ENCODE measurements around the gene METTL14.

The METTL14 gene

GRCh38 chr4:118734491-118735205, 49.5 kb downstream of the METTL14 start:
- DNase-seq (ENCODE audit: low read depth in 2 of 2): no peak

- DNase-seq (ENCODE audit: low read depth in 2 of 2): no peak
These were observed 51.7 kb downstream of the METTL14 start for GRCh38 chr4:118736900-118737299.

- DNase-seq (ENCODE audit: low read depth in 2 of 2): no peak
These were observed 52.9 kb downstream of the METTL14 start for GRCh38 chr4:118738090-118738489.

- no peak for DNase-seq (ENCODE audit: low read depth in 2 of 2)
These were observed 54.0 kb downstream of the METTL14 start for GRCh38 chr4:118739022-118739713.

GRCh38 chr4:118740869-118741268, 55.7 kb downstream of the METTL14 start:
- no peak for DNase-seq (ENCODE audit: low read depth in 2 of 2)

- no peak for DNase-seq (ENCODE audit: low read depth in 2 of 2)
These were observed 56.2 kb downstream of the METTL14 start for GRCh38 chr4:118741301-118741855.

- DNase-seq (ENCODE audit: low read depth in 2 of 2): no peak
These were observed 56.9 kb downstream of the METTL14 start for GRCh38 chr4:118742050-118742449.

- no peak for DNase-seq (ENCODE audit: low read depth in 2 of 2)
These were observed 58.7 kb downstream of the METTL14 start for GRCh38 chr4:118743867-118744266.

- DNase-seq (ENCODE audit: low read depth in 2 of 2): no peak
These were observed 60.2 kb downstream of the METTL14 start for GRCh38 chr4:118745357-118745756.

GRCh38 chr4:118746251-118746919, 61.2 kb downstream of the METTL14 start:
- no peak for DNase-seq (ENCODE audit: low read depth in 2 of 2)

GRCh38 chr4:118749347-118749988, 64.3 kb downstream of the METTL14 start:
- DNase-seq (ENCODE audit: low read depth in 2 of 2): no peak

- DNase-seq (ENCODE audit: low read depth in 2 of 2): no peak
These were observed 66.6 kb downstream of the METTL14 start for GRCh38 chr4:118751629-118752323.

GRCh38 chr4:118752551-118752950, 67.4 kb downstream of the METTL14 start:
- DNase-seq (ENCODE audit: low read depth in 2 of 2): no peak

- no peak for DNase-seq (ENCODE audit: low read depth in 2 of 2)
These were observed 67.9 kb downstream of the METTL14 start for GRCh38 chr4:118753096-118753495.

- no peak for DNase-seq (ENCODE audit: low read depth in 2 of 2)
These were observed 68.5 kb downstream of the METTL14 start for GRCh38 chr4:118753685-118754084.

- no peak for DNase-seq (ENCODE audit: low read depth in 2 of 2)
These were observed 69.7 kb downstream of the METTL14 start for GRCh38 chr4:118754890-118755289.

- DNase-seq (ENCODE audit: low read depth in 2 of 2): no peak
These were observed 70.4 kb downstream of the METTL14 start for GRCh38 chr4:118755438-118756226.

- no peak for DNase-seq (ENCODE audit: low read depth in 2 of 2)
These were observed 71.2 kb downstream of the METTL14 start for GRCh38 chr4:118756429-118756828.

- DNase-seq (ENCODE audit: low read depth in 2 of 2): no peak
These were observed 71.8 kb downstream of the METTL14 start for GRCh38 chr4:118756958-118757357.

- DNase-seq (ENCODE audit: low read depth in 2 of 2): no peak
These were observed 72.6 kb downstream of the METTL14 start for GRCh38 chr4:118757761-118758251.

Measured in stimulated activated CD8-positive, alpha-beta memory T cell treated with anti-CD3 and anti-CD28 coated beads, Interleukin-7, amount 100 ng/mL, for 4 hours (primary cell).